PC-3 (cell line): ENCODE data around the gene ZC3H11A. TPM values are rescaled to one million over a fixed set of nuclear protein-coding genes. Genes with fewer than 3 reads are reported as not detected.
"Not testable (repeated sequence)": the region's sequence is repeated elsewhere in the genome, so short reads cannot be mapped to it uniquely, and the experiment has no call there.

Source experiments
- ATAC-seq: fragments of 200-7000 bp; cut with Tn5 transposase; 2 replicates; pipeline ENCODE4 v1.9.1; 2020; ENCODE audit warnings: mild to moderate bottlenecking, moderate library complexity
- BruUV-seq: library from RNA; stranded (reverse); fragments of 400-500 nt; replicated peaks from 2 replicates; lab custom pipeline; 2021; lab: Mats Ljungman, UMichigan
- CTCF ChIA-PET: fragments of 300-600 bp; sonication (Branson Sonifier 250); formaldehyde crosslinking; loops from one replicate; lab custom pipeline; 2022; ENCODE audit warnings: antibody characterized with exemption; lab: Charles Lee
- POLR2A ChIA-PET: fragments of 300-600 bp; sonication (Branson Sonifier 250); formaldehyde crosslinking; loops from one replicate; lab custom pipeline; 2022; ENCODE audit warnings: antibody characterized with exemption; ENCODE audit not compliant: unreplicated experiment; lab: Charles Lee
- DNase-seq: peaks from one replicate; pipeline ENCODE4 v3.0.0-alpha.2; 2015
- H2AFZ ChIP-seq: fragments of 300-600 bp; sonication (generic); 2 replicates; pipeline ENCODE4 v1.6.0; 2016; ENCODE audit warnings: antibody characterized with exemption, low read length
- H3F3A ChIP-seq: fragments of 300-600 bp; sonication (generic); one replicate; pipeline ENCODE4 v1.6.0; 2017; ENCODE audit warnings: antibody characterized with exemption, low read length, control low read depth, mild to moderate bottlenecking; ENCODE audit not compliant: unreplicated experiment
- H3K27ac ChIP-seq: fragments of 300-600 bp; sonication (generic); 2 replicates; pipeline ENCODE4 v1.5.1; 2016; ENCODE audit warnings: mild to moderate bottlenecking, low read length
- H3K27me3 ChIP-seq: fragments of 300-600 bp; sonication (generic); 2 replicates; pipeline ENCODE4 v1.6.1; 2016; ENCODE audit warnings: low read length, mixed read lengths
- H3K36me3 ChIP-seq: fragments of 300-600 bp; sonication (generic); 2 replicates; pipeline ENCODE4 v1.6.1; 2016; ENCODE audit warnings: low read depth, mixed run types, low read length, mixed read lengths
- H3K4me1 ChIP-seq: fragments of 300-600 bp; sonication (generic); 2 replicates; pipeline ENCODE4 v1.5.1; 2016; ENCODE audit warnings: low read length; ENCODE audit not compliant: insufficient read depth
- H3K4me2 ChIP-seq: fragments of 300-600 bp; sonication (generic); 2 replicates; pipeline ENCODE4 v1.6.0; 2016; ENCODE audit warnings: low read length
- H3K4me3 ChIP-seq: fragments of 300-600 bp; sonication (generic); 2 replicates; pipeline ENCODE4 v1.5.1; 2016; ENCODE audit warnings: mild to moderate bottlenecking, low read length, mixed read lengths
- H3K79me2 ChIP-seq: fragments of 300-600 bp; sonication (generic); 2 replicates; pipeline ENCODE4 v1.6.1; 2017; ENCODE audit warnings: low read length, mixed read lengths
- H3K9ac ChIP-seq: fragments of 300-600 bp; sonication (generic); 2 replicates; pipeline ENCODE4 v1.6.0; 2016; ENCODE audit warnings: mild to moderate bottlenecking, low read length
- H3K9me2 ChIP-seq: fragments of 300-600 bp; sonication (generic); replicated peaks from 2 replicates; pipeline ENCODE4 v1.6.1; 2016; ENCODE audit warnings: mixed run types, low read length, mixed read lengths
- H3K9me3 ChIP-seq: fragments of 300-600 bp; sonication (generic); 2 replicates; pipeline ENCODE4 v1.6.1; 2016; ENCODE audit warnings: low read length, mixed read lengths
- H4K20me1 ChIP-seq: fragments of 300-600 bp; sonication (generic); 2 replicates; pipeline ENCODE4 v1.6.1; 2016; ENCODE audit warnings: low read length, mixed read lengths
- EZH2 ChIP-seq: fragments of 300-600 bp; sonication (generic); IDR thresholded peaks from one replicate; pipeline ENCODE4 v1.6.1; 2017; ENCODE audit warnings: antibody characterized with exemption, mild to moderate bottlenecking, low read length; ENCODE audit not compliant: unreplicated experiment
- EZH2phosphoT487 ChIP-seq: fragments of 300-600 bp; sonication (generic); IDR thresholded peaks from 2 replicates; pipeline ENCODE4 v1.6.1; 2018; ENCODE audit warnings: mild to moderate bottlenecking, antibody characterized with exemption, low read length, borderline replicate concordance
- intact Hi-C: fragments of 100-400 bp; cut with micrococcal nuclease; formaldehyde crosslinking; loops from 2 replicates; pipeline ENCODE4 v1.9.0; 2023
- total RNA-seq: library from RNA; depleted of rRNA; stranded (reverse); fragments of >200 nt; gene quantifications from 2 replicates; pipeline ENCODE4 v1.2.3, GENCODE V29; 2014
- TF ChIP-seq, protein P1 (sequence below): fragments of 300-600 bp; sonication (generic); conservative IDR thresholded peaks from 2 replicates; pipeline ENCODE4 v1.5.1; 2017; ENCODE audit warnings: antibody characterized with exemption, low read depth, mild to moderate bottlenecking, low read length

ZC3H11A gene
- total RNA-seq, 1 experiment from 2014 or later, result 77.9 TPM

- POLR2A ChIA-PET, result no interaction called here
- Histone ChIP-seq H3K9me2 (no peaks in the 10 kb centered on the region), H3K36me3 (0 out of 2 replicates have a peak, but pooled peaks cover under 1% of the 10 kb centered on the region), H3K9me3 (no peaks in the 10 kb centered on the region), H3K27ac (no peak overlapping the region), H3F3A (no peaks in the 10 kb centered on the region), H3K4me1 (peaks cover 5% of the 10 kb centered on the region; the same call in 1 of the 2 replicates), H2AFZ (no peak overlapping the region), H3K79me2 (peaks cover 14% of the 10 kb centered on the region), H3K9ac (no peak overlapping the region), H4K20me1 (peaks cover 2% of the 10 kb centered on the region; the same call in 1 of the 2 replicates), H3K27me3 (no peaks in the 10 kb centered on the region), H3K4me3 (no peak overlapping the region), H3K4me2 (no peak overlapping the region)
- DNase-seq, result no peak
- CTCF ChIA-PET, result interaction anchor here (0.6 to 0.7 kb wide), 2 partner anchors 15 to 416 kb away, joined by 3 read pairs; no protein-coding TSS in a partner anchor
- no TSS peak for BruUV-seq
- no peak for TF ChIP-seq EZH2phosphoT487
- TF ChIP-seq, protein P1, sequence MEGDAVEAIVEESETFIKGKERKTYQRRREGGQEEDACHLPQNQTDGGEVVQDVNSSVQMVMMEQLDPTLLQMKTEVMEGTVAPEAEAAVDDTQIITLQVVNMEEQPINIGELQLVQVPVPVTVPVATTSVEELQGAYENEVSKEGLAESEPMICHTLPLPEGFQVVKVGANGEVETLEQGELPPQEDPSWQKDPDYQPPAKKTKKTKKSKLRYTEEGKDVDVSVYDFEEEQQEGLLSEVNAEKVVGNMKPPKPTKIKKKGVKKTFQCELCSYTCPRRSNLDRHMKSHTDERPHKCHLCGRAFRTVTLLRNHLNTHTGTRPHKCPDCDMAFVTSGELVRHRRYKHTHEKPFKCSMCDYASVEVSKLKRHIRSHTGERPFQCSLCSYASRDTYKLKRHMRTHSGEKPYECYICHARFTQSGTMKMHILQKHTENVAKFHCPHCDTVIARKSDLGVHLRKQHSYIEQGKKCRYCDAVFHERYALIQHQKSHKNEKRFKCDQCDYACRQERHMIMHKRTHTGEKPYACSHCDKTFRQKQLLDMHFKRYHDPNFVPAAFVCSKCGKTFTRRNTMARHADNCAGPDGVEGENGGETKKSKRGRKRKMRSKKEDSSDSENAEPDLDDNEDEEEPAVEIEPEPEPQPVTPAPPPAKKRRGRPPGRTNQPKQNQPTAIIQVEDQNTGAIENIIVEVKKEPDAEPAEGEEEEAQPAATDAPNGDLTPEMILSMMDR, result no peak
- TF ChIP-seq EZH2, result no peak
- intact Hi-C loops, result loop anchor here (10.0 kb wide), 2 partner anchors 167 to 257 kb away; partner anchors contain the start of gene ATP2B4
- no peak for ATAC-seq
These were observed 3.9 kb upstream of the ZC3H11A start for GRCh38 chr1:203791498-203791897.

GRCh38 chr1:203792486-203792885, 2.9 kb upstream of the ZC3H11A start:
- CTCF ChIA-PET, result no interaction called here
- H3K27ac ChIP-seq, result no peak overlapping the region

DNA sequence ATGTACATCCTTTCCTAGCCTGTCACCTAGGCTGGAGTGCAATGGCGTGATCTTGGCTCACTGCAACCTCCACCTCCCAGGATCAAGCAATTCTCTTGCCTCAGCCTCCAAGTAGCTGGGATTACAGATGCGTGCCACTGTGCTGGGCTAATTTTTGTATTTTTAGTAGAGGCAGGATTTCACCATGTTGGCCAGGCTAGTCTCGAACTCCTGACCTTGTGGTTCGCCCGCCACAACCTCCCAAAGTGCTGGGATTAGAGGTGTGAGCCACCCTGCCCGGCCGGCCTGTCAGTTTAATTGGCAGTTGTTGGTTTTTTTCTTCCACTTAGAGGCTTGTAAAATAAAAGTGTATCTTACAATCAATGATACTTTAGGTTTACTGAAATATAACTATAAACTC, 1.9 kb upstream of the ZC3H11A start:
- H4K20me1 ChIP-seq, result peaks cover 23% of the 10 kb centered on the region
- H2AFZ ChIP-seq, H3K27me3 ChIP-seq, DNase-seq, H3K4me2 ChIP-seq, H3K4me3 ChIP-seq, CTCF ChIA-PET, POLR2A ChIA-PET, BruUV-seq, H3F3A ChIP-seq, ATAC-seq, H3K9me3 ChIP-seq, H3K9ac ChIP-seq, H3K9me2 ChIP-seq, H3K27ac ChIP-seq: not testable (repeated sequence)
- intact Hi-C loops, result loop anchor here (10.0 kb wide), 2 partner anchors 169 to 259 kb away; partner anchors contain the start of gene ATP2B4
- H3K4me1 ChIP-seq, result peaks cover 20% of the 10 kb centered on the region
- peaks cover 35% of the 10 kb centered on the region for H3K79me2 ChIP-seq
- H3K36me3 ChIP-seq, result peaks cover 20% of the 10 kb centered on the region

More at GRCh38 chr1:203792486-203792885, 2.9 kb upstream of the ZC3H11A start:
- no peaks in the 10 kb centered on the region for H3K9me3 ChIP-seq
- intact Hi-C loops, result loop anchor here (10.0 kb wide), 2 partner anchors 168 to 258 kb away; partner anchors contain the start of gene ATP2B4
- BruUV-seq, result no TSS peak
- H3K36me3 ChIP-seq, result peaks cover 10% of the 10 kb centered on the region; the same call in 1 of the 2 replicates
- H3K9me2 ChIP-seq, result no peaks in the 10 kb centered on the region
- H3K79me2 ChIP-seq, result peaks cover 24% of the 10 kb centered on the region
- ATAC-seq (no peak), DNase-seq (no peak)
- no peaks in the 10 kb centered on the region for H3K27me3 ChIP-seq
- no peak overlapping the region for H3K9ac ChIP-seq
- H2AFZ ChIP-seq, result no peak overlapping the region
- H4K20me1 ChIP-seq, result peaks cover 12% of the 10 kb centered on the region
- peaks cover 15% of the 10 kb centered on the region for H3K4me1 ChIP-seq
- no peak overlapping the region for H3K4me3 ChIP-seq
- no peak overlapping the region for H3K4me2 ChIP-seq
- TF ChIP-seq EZH2phosphoT487 (no peak), EZH2 (no peak)
- TF ChIP-seq, protein P1, result no peak
- POLR2A ChIA-PET, result no interaction called here
- no peaks in the 10 kb centered on the region for H3F3A ChIP-seq
